ENCODE results near the gene FKBP6. TPM values are rescaled to one million over a fixed set of nuclear protein-coding genes. Genes with fewer than 3 reads are reported as not detected.

FKBP6 gene
- total RNA-seq, 1 donor from 2014 or later = not detected

DNA sequence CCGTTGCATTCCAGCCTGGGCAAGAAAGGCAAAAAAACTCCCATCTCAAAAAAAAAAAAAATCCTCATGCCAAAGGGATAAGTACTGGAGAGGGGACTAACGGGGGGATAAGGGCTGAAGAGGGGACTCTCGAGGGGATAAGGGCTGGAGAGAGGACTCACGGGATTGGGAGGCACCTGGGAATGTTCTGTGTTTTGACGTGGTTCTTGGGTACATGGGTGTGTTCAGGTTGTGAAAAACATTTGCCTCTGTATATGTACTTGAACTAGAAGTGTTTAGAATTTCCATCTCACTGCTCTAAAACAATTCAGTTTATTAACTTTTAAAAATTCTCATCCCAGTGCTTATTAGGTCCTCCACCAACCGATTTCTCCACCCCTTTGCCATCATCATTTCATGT, 4.5 kb downstream of the FKBP6 start:
- H3K9ac ChIP-seq (ENCODE audit: low read length) = no peak overlapping the region
- H3K4me1 Mint-ChIP-seq (ENCODE audit: low read depth, unreplicated experiment) = peaks cover 9% of the 10 kb centered on the region
- DNase-seq (ENCODE audit: low read depth) (no peak), FAIRE-seq (no peak)
- no peak overlapping the region for H3K4me2 ChIP-seq (ENCODE audit: low read length)
- no peak overlapping the region for H3K4me3 Mint-ChIP-seq (ENCODE audit: unreplicated experiment)
- H3K79me2 ChIP-seq (ENCODE audit: insufficient read depth, low read length) = no peaks in the 10 kb centered on the region
- no peak overlapping the region for H3K27ac ChIP-seq (ENCODE audit: low read depth, low read length)
- H4K20me1 ChIP-seq (ENCODE audit: insufficient read depth, low read length) = no peaks in the 10 kb centered on the region
- no peak overlapping the region for H3K27ac Mint-ChIP-seq (ENCODE audit: unreplicated experiment)
- H2AFZ ChIP-seq (ENCODE audit: low read depth, low read length) = no peak overlapping the region
- peaks cover 6% of the 10 kb centered on the region for H3K27me3 ChIP-seq (ENCODE audit: insufficient read depth, low read length)
- H3K9me3 Mint-ChIP-seq (ENCODE audit: unreplicated experiment) = peaks cover 9% of the 10 kb centered on the region
- H3K9me3 ChIP-seq (ENCODE audit: insufficient read depth, low read depth, low read length) = no peaks in the 10 kb centered on the region
- H3K27me3 Mint-ChIP-seq (ENCODE audit: low read depth, unreplicated experiment) = peaks cover 10% of the 10 kb centered on the region
- peaks cover 3% of the 10 kb centered on the region for H3K36me3 Mint-ChIP-seq (ENCODE audit: low read depth, unreplicated experiment)
- TF ChIP-seq CTCF (IDR thresholded peaks at IDR 0.05; ENCODE audit: insufficient read depth, low read depth, low read length) = no peak
- no peak for TF ChIP-seq EZH2 (IDR thresholded peaks at IDR 0.05; ENCODE audit: insufficient read depth, low read length)
- H3K4me1 ChIP-seq (ENCODE audit: insufficient read depth, low read length) = no peaks in the 10 kb centered on the region
- H3K36me3 ChIP-seq (ENCODE audit: insufficient read depth, low read length) = no peaks in the 10 kb centered on the region
- H3K4me3 ChIP-seq (ENCODE audit: insufficient read depth, low read depth, low read length) = no peak overlapping the region

DNA sequence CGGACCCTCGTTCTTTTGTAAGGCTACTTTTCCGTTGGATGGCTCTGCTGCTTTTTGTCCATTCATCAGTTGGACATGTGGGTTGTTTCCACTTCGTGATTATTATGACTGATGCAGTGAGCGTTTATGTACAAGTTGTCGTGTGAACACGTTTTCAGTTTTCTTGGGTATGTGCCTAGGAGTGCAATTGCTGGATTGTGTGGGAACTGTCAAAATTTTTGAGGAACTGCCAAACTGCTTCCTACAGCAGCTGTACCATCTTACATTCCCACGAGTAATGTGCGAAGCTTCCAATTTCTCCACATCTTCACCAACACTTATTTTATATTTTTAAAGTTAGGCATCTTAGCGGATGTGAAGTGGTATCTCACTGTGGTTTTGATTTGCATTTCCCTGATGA, 10.4 kb downstream of the FKBP6 start:
- H3K9me3 Mint-ChIP-seq (ENCODE audit: unreplicated experiment) = peaks cover 2% of the 10 kb centered on the region
- no peak for FAIRE-seq
- no peak for TF ChIP-seq EZH2 (IDR thresholded peaks at IDR 0.05; ENCODE audit: insufficient read depth, low read length)
- TF ChIP-seq CTCF (IDR thresholded peaks at IDR 0.05; ENCODE audit: insufficient read depth, low read depth, low read length) = no peak

DNA sequence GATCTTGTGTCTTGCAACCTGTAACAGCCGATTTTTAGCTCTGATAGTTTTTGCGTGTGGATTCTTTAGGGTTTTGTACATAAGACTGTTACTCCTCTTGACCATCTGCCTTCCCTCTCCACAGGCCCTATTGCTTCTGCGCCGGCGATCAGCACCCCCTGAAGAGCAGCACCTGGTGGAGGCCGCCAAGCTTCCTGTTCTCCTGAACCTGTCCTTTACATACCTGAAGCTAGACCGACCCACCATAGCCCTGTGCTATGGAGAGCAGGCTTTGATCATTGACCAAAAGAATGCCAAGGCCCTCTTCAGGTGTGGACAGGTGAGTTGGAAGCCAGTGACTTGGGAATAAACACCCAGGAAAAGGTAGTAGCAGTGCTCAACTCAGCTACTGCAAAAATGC, 12.6 kb downstream of the FKBP6 start:
- no peaks in the 10 kb centered on the region for H3K9me3 Mint-ChIP-seq (ENCODE audit: unreplicated experiment)
- H3K4me3 Mint-ChIP-seq (ENCODE audit: unreplicated experiment) = no peak overlapping the region
- peaks cover 11% of the 10 kb centered on the region for H3K4me1 Mint-ChIP-seq (ENCODE audit: low read depth, unreplicated experiment)
- H3K79me2 ChIP-seq (ENCODE audit: insufficient read depth, low read length) = no peaks in the 10 kb centered on the region
- peaks cover 6% of the 10 kb centered on the region for H3K27me3 ChIP-seq (ENCODE audit: insufficient read depth, low read length)
- H3K36me3 Mint-ChIP-seq (ENCODE audit: low read depth, unreplicated experiment) = peaks cover 3% of the 10 kb centered on the region
- no peaks in the 10 kb centered on the region for H3K36me3 ChIP-seq (ENCODE audit: insufficient read depth, low read length)
- H3K9ac ChIP-seq (ENCODE audit: low read length) = no peak overlapping the region
- H3K27ac Mint-ChIP-seq (ENCODE audit: unreplicated experiment) = no peak overlapping the region
- H3K4me2 ChIP-seq (ENCODE audit: low read length) = no peak overlapping the region
- TF ChIP-seq EZH2 (IDR thresholded peaks at IDR 0.05; ENCODE audit: insufficient read depth, low read length) (no peak), CTCF (IDR thresholded peaks at IDR 0.05; ENCODE audit: insufficient read depth, low read depth, low read length) (no peak)
- H3K9me3 ChIP-seq (ENCODE audit: insufficient read depth, low read depth, low read length) = no peaks in the 10 kb centered on the region
- DNase-seq (ENCODE audit: low read depth) (no peak), FAIRE-seq (no peak)
- peaks cover 15% of the 10 kb centered on the region for H3K27me3 Mint-ChIP-seq (ENCODE audit: low read depth, unreplicated experiment)
- no peak overlapping the region for H3K27ac ChIP-seq (ENCODE audit: low read depth, low read length)
- peaks cover 9% of the 10 kb centered on the region for H3K4me1 ChIP-seq (ENCODE audit: insufficient read depth, low read length)
- no peaks in the 10 kb centered on the region for H4K20me1 ChIP-seq (ENCODE audit: insufficient read depth, low read length)
- no peak overlapping the region for H3K4me3 ChIP-seq (ENCODE audit: insufficient read depth, low read depth, low read length)
- no peak overlapping the region for H2AFZ ChIP-seq (ENCODE audit: low read depth, low read length)

More for the DNA sequence above, 10.4 kb downstream of the FKBP6 start:
- H3K4me1 Mint-ChIP-seq (ENCODE audit: low read depth, unreplicated experiment) = peaks cover 11% of the 10 kb centered on the region
- Histone ChIP-seq H2AFZ (ENCODE audit: low read depth, low read length) (no peak overlapping the region), H3K4me2 (ENCODE audit: low read length) (no peak overlapping the region), H3K9ac (ENCODE audit: low read length) (no peak overlapping the region), H3K4me3 (ENCODE audit: insufficient read depth, low read depth, low read length) (no peak overlapping the region), H3K9me3 (ENCODE audit: insufficient read depth, low read depth, low read length) (no peaks in the 10 kb centered on the region), H3K4me1 (ENCODE audit: insufficient read depth, low read length) (peaks cover 9% of the 10 kb centered on the region), H3K27ac (ENCODE audit: low read depth, low read length) (no peak overlapping the region), H3K36me3 (ENCODE audit: insufficient read depth, low read length) (no peaks in the 10 kb centered on the region), H3K79me2 (ENCODE audit: insufficient read depth, low read length) (no peaks in the 10 kb centered on the region), H4K20me1 (ENCODE audit: insufficient read depth, low read length) (no peaks in the 10 kb centered on the region), H3K27me3 (ENCODE audit: insufficient read depth, low read length) (peaks cover 6% of the 10 kb centered on the region)
- H3K27ac Mint-ChIP-seq (ENCODE audit: unreplicated experiment) = no peak overlapping the region
- H3K4me3 Mint-ChIP-seq (ENCODE audit: unreplicated experiment) = no peak overlapping the region
- peaks cover 3% of the 10 kb centered on the region for H3K36me3 Mint-ChIP-seq (ENCODE audit: low read depth, unreplicated experiment)
- H3K27me3 Mint-ChIP-seq (ENCODE audit: low read depth, unreplicated experiment) = peaks cover 13% of the 10 kb centered on the region
- peak; percentile 5 for DNase-seq (ENCODE audit: low read depth)
